Neuron (in vitro differentiated cells): ENCODE results near the gene CXADR.

Source experiments
- H2AFZ ChIP-seq: one replicate; pipeline ENCODE4 v1.6.1; 2013; ENCODE audit warnings: low read depth, mild to moderate bottlenecking, inconsistent platforms, low read length, moderate library complexity
- H3K27me3 ChIP-seq: one replicate; pipeline ENCODE4 v1.6.1; 2013; ENCODE audit warnings: low read length; ENCODE audit not compliant: insufficient read depth
- H3K36me3 ChIP-seq: one replicate; pipeline ENCODE4 v1.6.1; 2013; ENCODE audit warnings: low read length; ENCODE audit not compliant: insufficient read depth
- H3K4me1 ChIP-seq: one replicate; pipeline ENCODE4 v1.6.1; 2013; ENCODE audit warnings: low read length; ENCODE audit not compliant: insufficient read depth
- H3K4me3 ChIP-seq: 2 replicates; pipeline ENCODE4 v1.5.1; 2013; ENCODE audit warnings: mild to moderate bottlenecking, low read length, moderate library complexity
- H3K9me3 ChIP-seq: one replicate; pipeline ENCODE4 v1.6.1; 2013; ENCODE audit warnings: low read length

CXADR gene

DNA sequence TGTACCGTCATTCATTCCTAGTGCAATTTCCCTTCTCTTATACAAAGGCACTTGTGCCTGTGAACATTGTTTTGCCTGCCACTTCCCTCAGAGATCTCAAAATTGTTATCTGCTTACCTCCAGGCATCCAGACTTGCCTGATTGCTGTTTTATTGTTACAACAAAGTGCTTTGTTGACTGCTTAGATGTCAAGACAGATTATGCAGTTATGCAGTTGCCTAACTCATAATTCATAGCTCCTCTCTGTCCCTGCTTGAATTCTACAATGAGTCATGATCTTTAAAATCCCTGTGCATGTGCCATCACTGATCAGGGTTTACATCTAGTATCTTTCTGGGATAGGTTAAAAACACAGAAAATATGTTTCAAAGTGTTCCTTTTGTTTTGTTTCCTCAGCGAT, 24.5 kb downstream of the CXADR start:
- Histone ChIP-seq H3K4me1 (peaks cover 3% of the 10 kb centered on the region), H3K36me3 (peaks cover 12% of the 10 kb centered on the region), H2AFZ (no peak overlapping the region), H3K27me3 (no peaks in the 10 kb centered on the region), H3K9me3 (peaks cover 14% of the 10 kb centered on the region), H3K4me3 (no peak overlapping the region)

DNA sequence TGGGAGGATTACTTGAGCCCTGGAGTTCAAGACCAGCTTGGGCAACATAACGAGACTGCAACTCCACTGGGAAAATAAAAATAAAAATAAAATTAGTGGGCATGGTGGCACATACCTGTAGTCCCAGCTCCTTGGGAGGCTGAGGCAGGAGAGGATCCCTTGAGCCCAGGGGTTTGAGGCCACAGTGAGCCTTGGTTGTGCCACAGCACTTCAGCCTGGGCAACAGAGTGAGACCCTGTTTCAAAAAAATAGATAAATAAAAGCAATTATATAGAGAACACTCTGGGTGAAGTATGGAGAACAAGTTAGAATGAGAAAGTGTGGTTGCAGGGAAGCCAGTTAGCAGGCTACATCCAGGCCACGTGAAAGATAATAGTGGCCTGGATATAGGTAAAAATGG, 25.7 kb downstream of the CXADR start:
- H3K36me3 ChIP-seq: peaks cover 12% of the 10 kb centered on the region
- H3K4me3 ChIP-seq: no peak overlapping the region
- no peaks in the 10 kb centered on the region for H3K27me3 ChIP-seq
- peaks cover 12% of the 10 kb centered on the region for H3K4me1 ChIP-seq
- H2AFZ ChIP-seq: no peak overlapping the region
- H3K9me3 ChIP-seq: peaks cover 14% of the 10 kb centered on the region

DNA sequence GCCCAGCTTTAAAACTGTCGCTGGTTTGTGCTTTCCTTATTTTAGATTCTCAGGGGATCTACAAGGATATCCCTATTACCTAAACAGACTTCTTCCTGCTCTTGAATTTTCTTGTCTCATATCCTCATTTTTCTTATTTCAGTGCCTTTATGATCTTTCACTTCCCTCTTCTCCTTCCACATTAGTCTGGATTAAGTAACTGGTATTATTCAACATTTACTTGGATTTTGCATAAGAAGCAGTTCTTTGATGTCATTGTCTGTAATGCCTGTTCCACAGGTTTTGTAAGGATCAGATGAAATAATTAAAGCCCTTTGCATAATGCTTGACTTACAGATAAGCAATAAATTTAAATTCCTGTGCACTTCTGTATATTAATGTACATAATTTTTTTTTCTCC, 26.5 kb downstream of the CXADR start:
- H3K4me3 ChIP-seq: no peak overlapping the region
- H3K9me3 ChIP-seq: peaks cover 14% of the 10 kb centered on the region
- peaks cover 12% of the 10 kb centered on the region for H3K36me3 ChIP-seq
- H3K4me1 ChIP-seq: peaks cover 12% of the 10 kb centered on the region
- no peak overlapping the region for H2AFZ ChIP-seq
- no peaks in the 10 kb centered on the region for H3K27me3 ChIP-seq

DNA sequence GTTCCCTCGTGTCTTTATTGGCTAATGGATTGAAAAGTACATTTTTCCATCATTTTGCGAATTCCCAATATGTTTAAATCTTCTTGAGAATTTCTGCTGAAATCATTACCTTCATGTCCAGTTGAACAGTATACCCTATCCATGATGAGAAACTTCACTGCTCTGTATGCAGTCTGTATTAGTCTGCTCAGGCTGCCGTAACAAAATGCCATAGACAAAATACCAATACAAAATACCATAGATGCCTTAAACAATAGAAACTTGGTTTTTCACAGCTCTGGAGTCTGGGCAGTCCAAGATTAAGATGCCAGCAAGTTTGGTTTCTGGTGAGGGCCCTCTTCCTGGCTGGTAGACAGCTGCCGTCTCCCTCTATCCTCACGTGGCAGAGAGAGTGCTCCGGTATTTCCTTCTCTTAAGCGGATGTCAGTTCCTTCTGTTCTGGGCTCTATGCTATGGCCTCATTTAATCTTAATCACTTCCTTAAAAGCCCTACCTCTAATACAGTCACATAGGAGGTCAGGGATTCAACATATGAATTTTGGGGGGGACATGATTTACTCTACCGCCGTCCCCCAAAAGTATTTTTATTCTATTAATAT, 27.0 kb downstream of the CXADR start:
- Histone ChIP-seq H3K36me3 (peaks cover 12% of the 10 kb centered on the region), H3K9me3 (peaks cover 14% of the 10 kb centered on the region), H2AFZ (no peak overlapping the region), H3K4me3 (no peak overlapping the region), H3K4me1 (peaks cover 12% of the 10 kb centered on the region), H3K27me3 (no peaks in the 10 kb centered on the region)

DNA sequence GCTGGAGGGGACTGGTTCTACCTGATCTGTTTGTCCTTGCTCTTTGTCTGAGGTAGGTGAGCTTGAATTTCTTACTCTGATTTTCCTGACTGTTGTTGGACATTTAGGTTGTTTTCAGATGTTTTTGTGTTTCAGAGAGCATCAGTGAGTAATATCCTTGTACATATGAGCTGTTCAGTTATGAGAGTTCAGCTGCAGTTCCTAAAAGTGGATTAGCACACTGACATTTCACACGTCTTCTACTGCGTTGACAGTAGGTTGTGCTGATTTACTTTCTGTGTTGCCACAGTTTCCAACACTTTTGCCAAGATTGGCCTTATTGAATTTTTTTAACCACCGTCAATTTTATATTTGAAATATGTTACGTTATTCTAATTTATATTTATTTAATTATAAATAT, 27.7 kb downstream of the CXADR start:
- Histone ChIP-seq H3K27me3 (no peaks in the 10 kb centered on the region), H3K9me3 (peaks cover 10% of the 10 kb centered on the region), H3K36me3 (peaks cover 6% of the 10 kb centered on the region), H2AFZ (no peak overlapping the region), H3K4me1 (peaks cover 12% of the 10 kb centered on the region), H3K4me3 (no peak overlapping the region)

DNA sequence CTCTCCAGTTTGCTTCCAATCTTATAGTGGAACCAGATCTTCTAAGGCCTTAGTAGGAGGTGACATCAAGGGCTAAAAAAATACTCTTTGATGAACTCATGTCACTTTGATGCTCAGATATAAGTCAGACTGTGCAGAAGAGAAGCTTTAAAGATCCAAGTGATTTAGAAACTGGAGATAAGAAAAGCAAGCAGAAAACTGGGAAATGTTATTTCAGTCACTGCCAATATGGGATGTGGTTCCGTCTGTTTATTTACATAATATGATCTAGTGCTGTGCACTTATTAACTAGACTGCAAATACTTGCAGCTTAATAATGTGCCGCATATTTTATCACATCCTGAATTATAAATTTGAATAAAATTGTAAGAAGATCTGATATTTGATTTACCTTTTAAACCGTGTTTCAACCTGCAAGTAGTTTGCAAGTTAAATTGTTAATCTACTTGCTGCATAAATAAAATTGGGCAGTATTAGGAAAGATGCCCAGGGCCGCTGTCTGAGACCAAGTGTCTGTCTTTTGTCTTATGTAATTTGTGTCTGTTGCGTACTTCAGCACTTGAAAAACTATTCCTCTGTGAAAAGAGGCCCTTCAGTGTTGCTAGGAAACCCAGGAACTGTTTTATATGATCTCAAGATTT, 29.6 kb downstream of the CXADR start:
- Histone ChIP-seq H3K9me3 (peaks cover 8% of the 10 kb centered on the region), H3K36me3 (peaks cover 8% of the 10 kb centered on the region), H3K27me3 (no peaks in the 10 kb centered on the region), H3K4me1 (peaks cover 12% of the 10 kb centered on the region), H3K4me3 (no peak overlapping the region), H2AFZ (no peak overlapping the region)

DNA sequence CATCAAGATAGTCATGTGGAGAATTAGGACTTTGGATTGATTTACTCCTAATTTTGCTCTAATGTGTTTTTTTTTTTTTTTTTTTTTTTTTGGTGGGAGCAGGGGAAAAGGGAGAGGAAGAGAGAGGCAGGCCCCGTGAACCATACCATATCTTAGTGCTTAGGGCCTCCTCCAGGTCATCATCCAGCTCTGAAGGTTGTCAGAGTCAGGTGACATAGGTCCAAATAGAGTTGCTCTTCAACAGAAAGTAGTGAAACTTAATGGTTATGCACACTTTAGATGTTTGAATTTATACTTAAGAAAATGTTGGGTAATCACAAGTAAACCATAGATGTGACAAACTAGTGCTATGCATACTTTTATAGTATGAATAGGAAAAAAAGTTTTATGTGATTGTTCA, 32.2 kb downstream of the CXADR start:
- Histone ChIP-seq H3K4me3 (no peak overlapping the region), H2AFZ (no peak overlapping the region), H3K9me3 (no peaks in the 10 kb centered on the region), H3K27me3 (no peaks in the 10 kb centered on the region), H3K36me3 (peaks cover 30% of the 10 kb centered on the region), H3K4me1 (peaks cover 12% of the 10 kb centered on the region)

DNA sequence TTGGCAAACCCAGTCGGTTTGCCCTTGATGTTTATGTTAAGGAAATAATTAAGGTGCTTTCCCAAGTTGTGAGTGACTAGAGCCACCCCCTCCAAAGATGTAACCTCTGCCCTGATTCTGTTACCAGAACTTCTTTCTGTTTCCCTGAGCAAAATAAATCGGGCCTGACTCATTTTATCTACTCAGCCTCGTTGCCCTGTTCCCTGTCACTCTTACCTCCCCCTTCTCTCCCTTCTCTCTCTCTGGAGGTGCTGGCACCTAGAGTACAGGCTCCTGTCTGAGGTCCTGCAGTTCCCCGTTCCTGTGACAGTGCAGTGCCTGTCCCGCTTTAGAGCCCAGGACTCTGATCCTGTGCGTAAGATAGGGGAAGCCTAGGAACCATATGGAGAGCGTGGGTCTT, 35.4 kb downstream of the CXADR start:
- Histone ChIP-seq H3K36me3 (peaks cover 54% of the 10 kb centered on the region), H3K27me3 (no peaks in the 10 kb centered on the region), H2AFZ (no peak overlapping the region), H3K4me3 (no peak overlapping the region), H3K4me1 (no peaks in the 10 kb centered on the region), H3K9me3 (no peaks in the 10 kb centered on the region)

DNA sequence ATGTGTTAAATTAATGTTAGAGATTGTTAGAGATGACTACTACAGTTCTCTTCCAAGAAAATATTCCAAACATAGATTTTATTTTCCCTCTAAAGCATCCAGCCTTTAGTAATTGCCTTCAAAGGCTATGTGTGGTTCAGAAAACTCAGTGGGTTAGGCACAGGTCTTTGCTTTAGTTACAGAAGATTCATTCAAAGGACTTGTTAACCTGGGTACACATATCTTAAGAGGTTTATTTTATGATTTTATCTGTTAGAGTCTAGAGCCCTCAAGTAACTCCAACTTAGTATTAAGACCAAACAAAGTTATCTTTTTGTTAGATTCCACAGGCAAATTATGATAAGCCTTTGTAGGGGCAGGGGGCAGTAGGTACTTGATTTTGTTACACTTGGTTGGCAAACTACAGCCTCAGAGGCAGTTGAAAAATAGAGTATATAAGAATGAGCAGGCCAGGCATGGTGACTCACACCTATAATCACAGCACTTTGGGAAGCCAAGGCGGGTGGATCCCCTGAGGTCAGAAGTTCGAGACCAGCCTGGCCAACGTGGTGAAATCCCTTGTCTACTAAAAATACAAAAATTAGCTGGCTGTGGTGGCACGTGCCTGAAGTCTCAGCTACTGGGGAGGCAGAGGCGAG, 37.9 kb downstream of the CXADR start:
- Histone ChIP-seq H3K9me3 (no peaks in the 10 kb centered on the region), H3K36me3 (peaks cover 56% of the 10 kb centered on the region), H3K4me1 (no peaks in the 10 kb centered on the region), H2AFZ (no peak overlapping the region), H3K4me3 (no peak overlapping the region), H3K27me3 (no peaks in the 10 kb centered on the region)

DNA sequence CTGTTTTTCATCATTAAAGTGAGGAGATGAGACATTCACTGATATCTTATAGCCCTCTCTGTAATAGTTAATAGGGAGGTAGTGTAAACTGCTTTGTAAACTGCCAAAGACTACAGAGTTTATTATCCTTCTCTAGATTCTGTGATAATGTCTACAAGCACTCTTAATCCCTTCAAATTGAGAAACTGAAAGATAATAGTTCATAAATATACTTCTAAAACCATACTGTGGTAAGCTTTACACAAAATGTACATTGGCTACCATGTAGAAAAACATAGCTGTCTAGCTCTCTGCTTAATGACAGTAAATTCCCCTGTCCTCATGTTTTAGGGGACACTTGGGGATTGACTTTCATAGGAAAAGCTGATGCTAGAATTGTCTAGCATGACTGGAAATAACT, 39.6 kb downstream of the CXADR start:
- Histone ChIP-seq H3K27me3 (no peaks in the 10 kb centered on the region), H3K36me3 (peaks cover 51% of the 10 kb centered on the region), H3K9me3 (no peaks in the 10 kb centered on the region), H3K4me3 (no peak overlapping the region), H2AFZ (no peak overlapping the region), H3K4me1 (no peaks in the 10 kb centered on the region)

DNA sequence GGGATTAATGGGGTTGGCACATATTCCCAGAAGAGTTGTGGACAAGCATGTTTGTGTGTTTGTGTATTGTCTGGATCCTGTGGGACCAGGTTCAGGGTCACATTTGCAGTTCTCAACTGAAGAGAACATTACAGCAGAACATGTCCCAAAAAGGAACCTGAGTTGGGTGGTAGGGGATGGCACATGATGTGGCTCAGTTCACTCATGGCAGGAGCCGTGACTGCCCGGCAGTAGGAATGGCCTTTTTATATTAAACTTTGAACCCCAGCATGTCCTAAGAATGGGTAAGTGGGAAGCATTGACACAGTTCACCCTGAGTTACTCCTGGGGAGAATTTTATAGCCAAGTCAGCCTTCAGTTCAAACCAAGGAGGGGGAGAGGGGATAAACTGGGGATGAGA, 41.3 kb downstream of the CXADR start:
- Histone ChIP-seq H3K9me3 (no peaks in the 10 kb centered on the region), H3K36me3 (peaks cover 49% of the 10 kb centered on the region), H3K4me3 (no peak overlapping the region), H2AFZ (no peak overlapping the region), H3K27me3 (no peaks in the 10 kb centered on the region), H3K4me1 (no peaks in the 10 kb centered on the region)

DNA sequence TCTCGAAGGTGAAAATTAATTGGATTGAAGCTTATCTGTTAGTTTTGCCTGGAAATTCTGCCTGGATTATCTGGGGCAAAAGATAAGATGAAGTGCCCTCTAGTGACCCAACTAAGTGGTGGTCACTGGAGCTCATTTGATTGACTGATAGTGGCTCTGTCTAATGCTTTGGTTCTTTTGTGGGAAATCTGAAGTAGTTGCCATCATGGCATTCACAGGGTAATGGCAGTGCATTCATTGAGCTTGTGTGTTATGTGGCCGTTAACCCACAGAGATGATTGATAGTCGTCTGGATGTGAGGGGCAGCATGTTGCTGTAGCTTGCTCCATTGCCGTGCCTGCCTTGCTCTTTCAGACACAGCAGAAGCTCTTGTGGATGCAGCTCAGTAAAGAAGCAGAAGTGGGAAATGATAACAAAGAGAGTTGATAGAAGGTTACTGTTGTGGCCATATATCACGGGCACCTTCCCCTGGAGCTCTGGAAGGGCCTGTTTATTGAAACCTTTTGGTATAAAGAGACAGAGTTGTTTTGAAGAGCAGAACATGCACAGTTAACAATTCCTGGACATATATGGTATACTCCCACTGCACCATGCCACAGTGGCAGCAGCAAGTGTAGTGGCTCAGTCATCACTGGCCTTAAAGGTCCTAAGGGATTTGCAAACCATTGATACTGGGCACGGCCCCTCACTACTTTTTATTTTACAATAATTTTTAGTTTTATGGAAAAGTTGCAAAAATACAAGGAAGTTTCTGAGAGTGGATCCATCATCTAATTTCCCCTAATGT, 42.0 kb downstream of the CXADR start:
- H2AFZ ChIP-seq: no peak overlapping the region
- H3K4me3 ChIP-seq: no peak overlapping the region
- H3K9me3 ChIP-seq: no peaks in the 10 kb centered on the region
- no peaks in the 10 kb centered on the region for H3K27me3 ChIP-seq
- no peaks in the 10 kb centered on the region for H3K4me1 ChIP-seq
- H3K36me3 ChIP-seq: peaks cover 46% of the 10 kb centered on the region

DNA sequence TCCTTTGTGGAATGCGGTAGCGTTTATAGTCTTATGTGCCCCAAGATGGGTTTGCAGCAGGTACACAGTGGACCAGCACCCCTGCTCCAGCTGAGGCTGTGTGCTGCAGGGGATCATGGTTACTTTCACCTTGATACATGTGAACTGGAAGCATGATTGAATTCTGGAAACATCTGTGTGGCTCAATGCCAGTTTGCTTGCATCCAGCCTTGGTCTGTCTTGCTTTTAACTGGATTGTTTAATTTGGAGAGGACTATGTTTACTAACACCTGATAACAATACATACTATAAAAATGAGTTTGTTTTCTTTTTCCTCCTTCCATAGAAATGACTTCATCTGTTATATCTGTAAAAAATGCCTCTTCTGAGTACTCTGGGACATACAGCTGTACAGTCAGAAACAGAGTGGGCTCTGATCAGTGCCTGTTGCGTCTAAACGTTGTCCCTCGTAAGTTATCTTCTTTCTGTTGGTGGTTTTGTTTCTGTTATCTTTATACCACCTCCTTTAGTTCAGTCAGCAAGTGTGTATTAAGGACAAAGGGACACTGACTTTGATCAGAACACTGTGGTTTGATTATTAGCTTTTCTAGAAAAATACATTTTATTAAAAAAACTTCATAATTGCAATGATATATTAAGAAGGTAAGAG, 47.7 kb downstream of the CXADR start:
- no peaks in the 10 kb centered on the region for H3K27me3 ChIP-seq
- H3K36me3 ChIP-seq: peaks cover 53% of the 10 kb centered on the region
- no peak overlapping the region for H2AFZ ChIP-seq

More for the DNA sequence above, 47.7 kb downstream of the CXADR start:
- H3K4me3 ChIP-seq: no peak overlapping the region
- no peaks in the 10 kb centered on the region for H3K9me3 ChIP-seq
- H3K4me1 ChIP-seq: no peaks in the 10 kb centered on the region
